Iris pigment epithelial cell (primary cell): ENCODE measurements around the gene PPP1R12C.

Experiments used
- DNase-seq: peaks from one replicate; pipeline ENCODE4 v3.0.0-alpha.2; 2011; ENCODE audit warnings: low read depth

The PPP1R12C gene

GRCh38 chr19:55091126-55091910 lies 26.1 kb downstream of the PPP1R12C start:
- DNase-seq, result no peak

GRCh38 chr19:55090564-55090963 lies 26.9 kb downstream of the PPP1R12C start:
- DNase-seq, result no peak

DNA sequence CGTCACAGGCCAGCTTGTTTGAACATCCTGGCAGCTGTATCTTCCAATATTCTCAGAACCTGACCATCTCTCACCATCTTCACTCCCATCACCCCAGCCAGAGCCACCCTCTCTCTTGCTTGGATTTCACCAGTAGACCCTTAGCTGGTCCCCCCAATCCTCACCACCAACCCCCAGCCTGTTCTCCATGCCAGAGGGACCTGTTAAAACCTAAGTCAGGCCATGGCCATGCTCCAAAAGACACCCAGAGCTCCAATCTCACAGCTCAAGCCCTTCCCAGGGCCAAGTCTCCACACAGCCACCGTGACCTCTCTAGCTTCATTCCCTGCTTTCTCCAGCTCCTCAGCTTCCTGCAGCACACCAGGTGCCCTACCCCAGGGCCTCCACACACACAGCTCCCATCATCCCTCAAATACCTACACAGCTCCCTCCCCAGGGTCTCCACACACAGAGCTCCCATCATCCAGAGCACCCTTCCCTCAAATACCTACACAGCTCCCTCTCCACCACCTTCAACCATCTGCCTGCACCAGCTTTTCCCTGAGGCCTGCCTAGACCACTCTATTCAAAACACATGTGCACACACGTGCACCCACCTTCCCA lies 28.0 kb downstream of the PPP1R12C start:
- no peak for DNase-seq

DNA sequence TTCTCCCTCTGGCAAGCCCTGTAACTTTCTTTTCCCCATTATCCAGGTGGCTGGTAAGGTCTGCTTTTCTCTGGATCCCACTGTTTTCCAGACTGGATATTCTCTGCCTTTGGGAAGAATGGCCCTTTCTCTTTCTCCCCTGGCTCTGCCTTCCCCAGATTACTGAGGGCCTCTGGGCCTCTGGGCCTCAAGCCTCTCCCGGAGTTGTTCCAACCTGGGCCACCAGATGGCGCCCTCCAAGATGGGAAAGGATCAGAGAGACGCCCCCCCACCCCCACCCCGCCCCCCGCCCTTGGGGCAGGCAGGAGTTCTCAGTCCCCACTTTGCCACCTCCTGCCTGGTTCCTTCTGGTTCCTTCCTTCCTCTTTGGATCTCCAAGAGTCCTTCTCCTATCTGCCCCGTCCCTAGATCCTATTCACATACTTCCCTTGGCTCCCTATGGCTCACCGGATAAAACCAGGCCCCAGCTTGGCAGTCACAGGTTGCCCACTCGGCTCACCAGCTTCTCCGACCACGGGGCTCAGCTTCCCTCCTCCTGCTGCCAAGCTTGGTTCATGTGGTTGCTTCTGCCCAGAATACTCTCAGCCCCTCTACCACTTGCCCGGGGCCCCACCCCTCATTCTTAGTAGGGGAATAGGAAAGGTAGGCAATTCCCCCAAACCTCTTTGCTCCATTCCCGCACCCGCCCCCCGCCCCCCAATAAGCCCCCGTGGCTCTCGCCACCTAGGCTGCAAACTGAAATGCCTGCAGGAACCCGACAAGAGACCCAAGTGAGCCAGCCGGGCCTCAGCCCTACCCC lies 28.7 kb downstream of the PPP1R12C start:
- peak; percentile 48 for DNase-seq

DNA sequence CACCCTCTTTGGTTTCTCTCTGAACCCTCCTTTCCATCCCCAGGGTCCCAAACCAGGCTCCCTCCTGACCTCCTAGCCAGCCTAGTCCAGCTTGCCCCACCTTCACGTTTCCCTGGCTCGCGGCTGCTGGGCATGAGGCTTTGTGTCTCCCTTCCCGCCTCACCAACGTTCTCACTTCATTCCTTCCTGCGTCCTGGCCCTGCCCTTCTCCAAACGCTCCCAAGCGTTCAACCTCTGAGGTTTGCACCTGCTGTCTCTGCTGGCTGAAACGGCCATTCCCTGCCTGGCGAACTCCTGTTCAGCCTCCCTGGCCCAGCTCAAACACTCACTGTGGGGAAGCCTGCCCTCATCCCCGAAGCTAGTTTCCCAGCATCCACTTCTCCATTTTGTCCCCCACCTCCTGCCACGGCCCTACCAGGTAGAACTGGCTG lies 29.4 kb downstream of the PPP1R12C start:
- DNase-seq, result no peak

GRCh38 chr19:55087542-55087901 lies 29.9 kb downstream of the PPP1R12C start:
- DNase-seq, result peak; percentile 48

- peak; percentile 93 for DNase-seq
Measured at GRCh38 chr19:55086730-55087541, 30.5 kb downstream of the PPP1R12C start.

- DNase-seq, result no peak
Measured at GRCh38 chr19:55085923-55086715, 31.3 kb downstream of the PPP1R12C start.

- DNase-seq, result no peak
Measured at GRCh38 chr19:55084416-55084815, 33.0 kb downstream of the PPP1R12C start.

- no peak for DNase-seq
Measured at GRCh38 chr19:55083004-55083850, 34.2 kb downstream of the PPP1R12C start.

- DNase-seq, result peak; percentile 70
Measured at GRCh38 chr19:55082020-55082851, 35.2 kb downstream of the PPP1R12C start.

GRCh38 chr19:55081770-55082019 lies 35.7 kb downstream of the PPP1R12C start:
- DNase-seq, result no peak

DNA sequence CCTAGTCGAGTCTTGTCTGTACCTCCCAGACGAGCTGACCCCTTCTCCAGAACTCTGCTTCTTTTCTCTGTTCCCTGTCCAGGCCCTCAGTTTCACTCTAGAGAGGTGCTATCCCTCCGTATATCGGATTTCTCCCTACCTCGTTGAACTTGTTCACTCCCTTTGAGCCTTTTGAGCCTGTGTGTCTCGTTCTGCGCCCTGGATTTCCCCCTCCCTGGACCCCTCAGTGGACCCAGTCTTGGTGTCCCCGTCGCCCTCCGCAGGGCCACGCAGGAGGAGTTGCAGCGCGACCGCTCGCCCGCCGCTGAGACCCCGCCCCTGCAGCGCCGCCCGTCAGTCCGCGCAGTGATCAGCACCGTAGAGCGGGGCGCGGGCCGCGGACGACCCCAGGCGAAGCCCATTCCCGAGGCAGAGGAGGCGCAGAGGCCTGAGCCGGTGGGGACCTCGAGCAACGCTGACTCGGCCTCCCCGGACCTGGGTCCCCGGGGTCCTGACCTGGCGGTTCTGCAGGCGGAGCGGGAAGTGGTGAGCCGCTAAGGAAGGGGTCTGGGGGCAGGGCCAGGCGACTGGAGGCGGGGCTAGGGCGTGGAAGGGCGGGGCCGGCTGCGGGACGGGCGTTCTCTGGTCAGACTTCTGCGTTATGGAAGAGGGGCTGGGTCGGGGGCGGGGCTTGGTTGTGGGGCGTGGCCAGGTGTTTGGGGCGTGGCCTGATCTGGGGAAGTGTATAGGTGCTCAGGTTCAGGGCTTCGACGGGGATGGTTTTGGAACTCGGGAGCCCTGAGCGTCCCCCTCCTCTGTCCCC lies 36.3 kb downstream of the PPP1R12C start:
- DNase-seq, result peak; percentile 81

DNA sequence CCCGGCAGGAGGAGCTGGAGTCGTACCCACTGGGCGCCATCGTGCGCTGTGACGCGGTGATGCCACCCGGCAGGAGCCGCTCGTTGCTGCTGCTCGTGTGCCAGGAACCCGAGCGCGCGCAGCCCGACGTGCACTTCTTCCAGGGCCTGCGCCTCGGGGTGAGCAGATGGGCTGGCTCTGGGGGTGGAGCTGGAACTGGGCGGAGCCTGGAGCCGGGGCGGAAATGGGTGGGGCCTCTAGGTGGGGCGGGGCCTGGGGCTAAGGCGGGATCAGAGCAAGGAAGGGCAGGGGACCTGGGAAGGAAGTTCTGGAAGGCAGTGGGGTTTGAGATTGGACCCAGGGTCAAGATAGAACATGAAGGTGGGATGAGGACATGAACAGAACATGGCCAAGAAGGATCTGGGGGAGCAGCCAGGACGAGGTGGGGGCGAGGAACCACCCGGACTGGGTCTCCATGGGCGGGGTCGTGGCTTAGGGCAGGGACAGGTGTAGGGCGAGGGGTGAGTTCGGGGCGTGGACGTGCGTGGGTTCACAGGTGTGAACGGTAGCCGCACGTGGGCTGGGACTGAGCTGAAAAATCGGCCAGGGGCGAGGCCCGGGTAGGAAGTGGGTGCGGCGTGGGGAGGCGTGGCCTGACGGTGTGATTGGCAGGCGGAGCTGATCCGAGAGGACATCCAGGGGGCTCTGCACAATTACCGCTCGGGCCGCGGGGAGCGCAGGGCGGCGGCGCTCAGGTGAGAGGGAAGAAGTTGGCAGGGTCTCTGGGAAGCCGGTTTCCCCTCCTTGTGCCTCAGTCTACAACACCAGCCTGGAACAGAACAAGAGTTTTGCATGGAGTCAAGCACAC lies 37.1 kb downstream of the PPP1R12C start:
- DNase-seq, result peak; percentile 74

DNA sequence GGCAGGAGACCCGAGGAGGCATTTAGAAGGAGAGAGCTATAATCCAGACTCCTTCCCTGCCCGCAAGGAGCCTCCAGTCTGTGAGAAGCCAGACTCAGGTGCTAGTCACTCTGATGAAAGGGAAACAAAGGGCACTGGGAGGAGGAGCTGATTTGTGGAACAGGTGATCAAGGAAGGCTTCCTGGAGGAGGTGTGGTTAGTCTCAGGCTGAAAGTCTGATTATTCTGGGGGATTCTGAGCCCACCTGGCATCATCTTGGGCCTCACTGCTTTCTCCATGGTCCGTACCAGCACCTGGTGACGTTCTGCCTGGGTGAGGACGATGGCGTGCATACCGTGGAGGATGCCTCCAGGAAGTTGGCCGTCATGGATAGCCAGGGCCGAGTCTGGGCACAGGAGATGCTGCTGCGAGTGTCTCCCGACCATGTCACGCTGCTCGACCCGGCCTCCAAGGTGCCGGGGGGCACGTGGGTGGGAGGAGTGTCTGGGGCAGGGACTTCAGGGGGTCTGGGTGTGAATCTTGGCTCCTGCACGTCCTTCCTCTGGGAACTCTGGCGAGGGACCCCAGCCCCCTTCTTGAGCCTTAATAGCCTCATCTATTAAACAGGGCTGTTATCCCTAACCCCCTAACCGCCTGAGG lies 37.9 kb downstream of the PPP1R12C start:
- DNase-seq, result no peak

GRCh38 chr19:55078996-55079395 lies 38.4 kb downstream of the PPP1R12C start:
- no peak for DNase-seq

- DNase-seq, result no peak
Measured at GRCh38 chr19:55077106-55077505, 40.3 kb downstream of the PPP1R12C start.
